K562 (cell line): ENCODE data around the gene ARHGAP24. TPM values are rescaled to one million over a fixed set of nuclear protein-coding genes. Genes with fewer than 3 reads are reported as not detected.

Experiments
- microRNA counts: library from miRNA; unstranded; fragments of <30 nt; microRNA quantifications from one replicate; lab custom pipeline; 2016
- microRNA-seq: library from miRNA; unstranded; fragments of <30 nt; microRNA quantifications from one replicate; pipeline ENCODE4, GENCODE V29; 2018; ENCODE audit warnings: borderline microRNAs expressed
- polyA plus RNA-seq, 8 experiments: library from polyadenylated mRNA; depleted of rRNA in 4 of 8; stranded (reverse) in 5 of 8; unstranded in 3 of 8; fragments of >200 nt; fragmentation: Nextera tagmentation in 2 of 8; fragmentation: Illumina TruSeq in 1 of 8; extraction: Ambion mirVana in 2 of 8; extraction: Trizol in 1 of 8; gene quantifications; 2 replicates each; pipeline versions ENCODE4 v1.2.1 to v1.2.3, GENCODE V29; 2011 to 2014; ENCODE audit warnings: inconsistent platforms in 1 of 8, missing spikeins in 1 of 8
- small RNA-seq: library from RNA; depleted of rRNA; stranded (forward); fragments of <200 nt; gene quantifications from one replicate; pipeline ENCODE3, GENCODE V24; 2014
- total RNA-seq, 7 experiments: library from RNA; depleted of rRNA in 6 of 7; stranded (reverse); fragments of >200 nt in 6 of 7; fragmentation: Illumina TruSeq in 2 of 7; extraction: Trizol in 2 of 7; gene quantifications; 2 replicates each; pipeline versions ENCODE4 v1.2.1 to v1.2.3, GENCODE V29; 2011 to 2021; ENCODE audit warnings: low replicate concordance in 1 of 7

The ARHGAP24 gene
- total and polyA plus RNA-seq, 9 of the 15 experiments (the other 6 are each of a cell fraction or from before 2014, with no cell fraction given): 8.0 to 22.6 (median 14.0) TPM

MicroRNAs encoded within 50 kb of the gene (microRNA counts, 767-probe panel; counts per million panel counts)
- microRNA hsa-miR-4451 (lab: Ali Mortazavi, UCI): not detected

Small RNAs within 50 kb of the gene (microRNA-seq; reads per million reads assigned to microRNA genes)
- gene MIR4451: not detected

Small RNAs within 50 kb of the gene (small RNA-seq; reads per million reads assigned to genes)
- 0.29 reads per million for gene MIR4451
